Liver (tissue), 9 donors: ENCODE data around the gene CCDC91. TPM values are rescaled to one million over a fixed set of nuclear protein-coding genes. Genes with fewer than 3 reads are reported as not detected.

ENCODE experiments used
- DNase-seq: peaks from one replicate; pipeline ENCODE4 v3.0.0-alpha.2; 2017; ENCODE audit warnings: low spot score
- H3K27ac ChIP-seq, 2 donors: one replicate each; pipeline ENCODE4 v1.7.0; 2013; ENCODE audit warnings: inconsistent platforms in 2 of 2, low read length in 2 of 2, control low read depth in 1 of 2, low read depth in 1 of 2, mild to moderate bottlenecking in 1 of 2
- H3K27me3 ChIP-seq, 4 donors: one replicate each; pipeline versions ENCODE4 v1.6.1 to v1.7.0; 2013; ENCODE audit warnings: low read length in 3 of 4, inconsistent platforms in 1 of 4, mild to moderate bottlenecking in 1 of 4, moderate library complexity in 1 of 4; ENCODE audit not compliant: control insufficient read depth in 4 of 4, insufficient read depth in 4 of 4
- H3K36me3 ChIP-seq, 4 donors: one replicate each; pipeline versions ENCODE4 v1.6.1 to v1.7.0; 2013; ENCODE audit warnings: low read length in 3 of 4, mild to moderate bottlenecking in 3 of 4, low read depth in 1 of 4, moderate library complexity in 1 of 4; ENCODE audit not compliant: control insufficient read depth in 4 of 4, insufficient read depth in 3 of 4
- H3K4me1 ChIP-seq, 4 donors: one replicate each; pipeline versions ENCODE4 v1.6.1 to v1.7.0; 2013; ENCODE audit warnings: low read length in 3 of 4, mild to moderate bottlenecking in 3 of 4, moderate library complexity in 1 of 4; ENCODE audit not compliant: control insufficient read depth in 4 of 4, insufficient read depth in 4 of 4
- H3K4me3 ChIP-seq, 3 donors: one replicate each; pipeline versions ENCODE4 v1.6.1 to v1.7.0; 2013; ENCODE audit warnings: low read length in 3 of 3, control low read depth in 1 of 3, low read depth in 1 of 3, mild to moderate bottlenecking in 1 of 3
- H3K9ac ChIP-seq, 2 donors: one replicate each; pipeline ENCODE4 v1.7.0; 2013; ENCODE audit warnings: low read length in 2 of 2, mild to moderate bottlenecking in 2 of 2, moderate library complexity in 2 of 2, control low read depth in 1 of 2, low read depth in 1 of 2
- H3K9me3 ChIP-seq, 4 donors: one replicate each; pipeline versions ENCODE4 v1.6.1 to v1.7.0; 2013; ENCODE audit warnings: low read length in 3 of 4; ENCODE audit not compliant: control insufficient read depth in 4 of 4
- ATF3 ChIP-seq: IDR thresholded peaks from 2 replicates; pipeline ENCODE4 v1.6.1; 2016; ENCODE audit warnings: antibody characterized with exemption
- CTCF ChIP-seq: fragments of 150-350 bp; IDR thresholded peaks from 2 replicates; pipeline ENCODE4 v1.5.1; 2017; ENCODE audit warnings: improper control_type of control experiment, low read depth, low read length; ENCODE audit not compliant: missing input control
- EGR1 ChIP-seq, 2 donors: IDR thresholded peaks; 2 replicates each; pipeline ENCODE4 v1.6.1; 2016 to 2018; ENCODE audit warnings: antibody characterized with exemption in 2 of 2, low read depth in 2 of 2
- FOXA1 ChIP-seq: IDR thresholded peaks from 2 replicates; pipeline ENCODE4 v1.6.1; 2016; ENCODE audit warnings: antibody characterized with exemption
- FOXA2 ChIP-seq: IDR thresholded peaks from 2 replicates; pipeline ENCODE4 v1.6.1; 2016; ENCODE audit warnings: antibody characterized with exemption
- GABPA ChIP-seq, 2 donors: IDR thresholded peaks in 1 of 2; conservative IDR thresholded peaks in 1 of 2; 2 replicates each; pipeline ENCODE4 v1.6.1; 2016; ENCODE audit warnings: antibody characterized with exemption in 2 of 2, mild to moderate bottlenecking in 1 of 2, moderate library complexity in 1 of 2
- HNF4A ChIP-seq, 2 donors: conservative IDR thresholded peaks; 2 replicates each; pipeline ENCODE4 v1.6.1; 2016; ENCODE audit warnings: antibody characterized with exemption in 2 of 2, mild to moderate bottlenecking in 2 of 2
- HNF4G ChIP-seq: IDR thresholded peaks from 2 replicates; pipeline ENCODE4 v1.6.1; 2016; ENCODE audit warnings: antibody characterized with exemption
- JUND ChIP-seq, 2 donors: IDR thresholded peaks; 2 replicates each; pipeline ENCODE4 v1.6.1; 2016; ENCODE audit warnings: antibody characterized with exemption in 2 of 2
- NR2F2 ChIP-seq: IDR thresholded peaks from 2 replicates; pipeline ENCODE4 v1.6.1; 2016; ENCODE audit warnings: antibody characterized with exemption
- RAD21 ChIP-seq, 2 donors: IDR thresholded peaks; 2 replicates each; pipeline ENCODE4 v1.6.1; 2016; ENCODE audit warnings: antibody characterized with exemption in 2 of 2, mild to moderate bottlenecking in 2 of 2
- RXRA ChIP-seq, 2 donors: IDR thresholded peaks; 2 replicates each; pipeline ENCODE4 v1.6.1; 2017 to 2018; ENCODE audit warnings: antibody characterized with exemption in 2 of 2, mild to moderate bottlenecking in 1 of 2
- SP1 ChIP-seq: IDR thresholded peaks from 2 replicates; pipeline ENCODE4 v1.6.1; 2018; ENCODE audit warnings: antibody characterized with exemption, mild to moderate bottlenecking
- TAF1 ChIP-seq: conservative IDR thresholded peaks from 2 replicates; pipeline ENCODE4 v1.6.1; 2016; ENCODE audit warnings: antibody characterized with exemption, mild to moderate bottlenecking
- YY1 ChIP-seq: IDR thresholded peaks from 2 replicates; pipeline ENCODE4 v1.6.1; 2016; ENCODE audit warnings: antibody characterized with exemption, mild to moderate bottlenecking
- polyA plus RNA-seq, 2 donors: library from polyadenylated mRNA; stranded (reverse) in 1 of 2; unstranded in 1 of 2; fragments of 200-250 nt in 1 of 2; fragments of >200 nt in 1 of 2; fragmentation: Nextera tagmentation in 1 of 2; extraction: Ambion mirVana in 1 of 2; gene quantifications; one replicate each; pipeline versions ENCODE4 v1.2.1 to v1.2.3, GENCODE V29; 2013 to 2015
- total RNA-seq, 2 donors: library from RNA; depleted of rRNA; stranded (reverse); fragments of >200 nt; gene quantifications; one replicate each; pipeline ENCODE4 v1.2.3, GENCODE V29; 2014
- TF ChIP-seq, protein P1 (sequence below): IDR thresholded peaks from 2 replicates; pipeline ENCODE4 v1.6.1; 2016; ENCODE audit warnings: antibody characterized with exemption, mild to moderate bottlenecking
- TF ChIP-seq, protein P2 (sequence below): IDR thresholded peaks from 2 replicates; pipeline ENCODE4 v1.6.1; 2016; ENCODE audit warnings: antibody characterized with exemption
- TF ChIP-seq, protein P3 (sequence below): IDR thresholded peaks from 2 replicates; pipeline ENCODE4 v1.6.1; 2016; ENCODE audit warnings: antibody characterized with exemption
- donor health status: healthy.
- donor health status: healthy.
- donor health status: healthy.
- donor health status: healthy.
- donor health status: healthy.

The CCDC91 gene
- total and polyA plus RNA-seq, 4 donors: 8.4 to 29.0 (median 15.1) TPM

GRCh38 chr12:28286352-28286751 lies 96.1 kb downstream of the CCDC91 start:
- Histone ChIP-seq H3K27me3 (no peaks in the 10 kb centered on the region), H3K4me1 (no peaks in the 10 kb centered on the region), H3K27ac (no peak overlapping the region), H3K9ac (no peak overlapping the region), H3K36me3 (peaks cover 0 to 2% (median 0%) of the 10 kb centered on the region in 4 donors), H3K9me3 (peaks cover 0 to 15% (median 7%) of the 10 kb centered on the region in 4 donors), H3K4me3 (no peak overlapping the region)
- DNase-seq: no peak
- TF ChIP-seq HNF4G (no peak), CTCF (no peak), HNF4A (conservative IDR thresholded peaks at IDR 0.05) (no peak), ATF3 (no peak), FOXA1 (no peak), RAD21 (IDR thresholded peaks at IDR 0.05) (no peak), EGR1 (IDR thresholded peaks at IDR 0.05; ENCODE audit: low read depth in 2 of 2) (no peak), JUND (IDR thresholded peaks at IDR 0.05) (no peak), RXRA (IDR thresholded peaks at IDR 0.05) (no peak), FOXA2 (no peak), GABPA (IDR thresholded peaks at IDR 0.05 in 1 of 2, conservative IDR thresholded peaks at IDR 0.05 in 1 of 2) (no peak), YY1 (no peak), NR2F2 (no peak), SP1 (no peak), TAF1 (no peak)
- TF ChIP-seq, protein P1, sequence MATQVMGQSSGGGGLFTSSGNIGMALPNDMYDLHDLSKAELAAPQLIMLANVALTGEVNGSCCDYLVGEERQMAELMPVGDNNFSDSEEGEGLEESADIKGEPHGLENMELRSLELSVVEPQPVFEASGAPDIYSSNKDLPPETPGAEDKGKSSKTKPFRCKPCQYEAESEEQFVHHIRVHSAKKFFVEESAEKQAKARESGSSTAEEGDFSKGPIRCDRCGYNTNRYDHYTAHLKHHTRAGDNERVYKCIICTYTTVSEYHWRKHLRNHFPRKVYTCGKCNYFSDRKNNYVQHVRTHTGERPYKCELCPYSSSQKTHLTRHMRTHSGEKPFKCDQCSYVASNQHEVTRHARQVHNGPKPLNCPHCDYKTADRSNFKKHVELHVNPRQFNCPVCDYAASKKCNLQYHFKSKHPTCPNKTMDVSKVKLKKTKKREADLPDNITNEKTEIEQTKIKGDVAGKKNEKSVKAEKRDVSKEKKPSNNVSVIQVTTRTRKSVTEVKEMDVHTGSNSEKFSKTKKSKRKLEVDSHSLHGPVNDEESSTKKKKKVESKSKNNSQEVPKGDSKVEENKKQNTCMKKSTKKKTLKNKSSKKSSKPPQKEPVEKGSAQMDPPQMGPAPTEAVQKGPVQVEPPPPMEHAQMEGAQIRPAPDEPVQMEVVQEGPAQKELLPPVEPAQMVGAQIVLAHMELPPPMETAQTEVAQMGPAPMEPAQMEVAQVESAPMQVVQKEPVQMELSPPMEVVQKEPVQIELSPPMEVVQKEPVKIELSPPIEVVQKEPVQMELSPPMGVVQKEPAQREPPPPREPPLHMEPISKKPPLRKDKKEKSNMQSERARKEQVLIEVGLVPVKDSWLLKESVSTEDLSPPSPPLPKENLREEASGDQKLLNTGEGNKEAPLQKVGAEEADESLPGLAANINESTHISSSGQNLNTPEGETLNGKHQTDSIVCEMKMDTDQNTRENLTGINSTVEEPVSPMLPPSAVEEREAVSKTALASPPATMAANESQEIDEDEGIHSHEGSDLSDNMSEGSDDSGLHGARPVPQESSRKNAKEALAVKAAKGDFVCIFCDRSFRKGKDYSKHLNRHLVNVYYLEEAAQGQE: no peak
- TF ChIP-seq, protein P2, sequence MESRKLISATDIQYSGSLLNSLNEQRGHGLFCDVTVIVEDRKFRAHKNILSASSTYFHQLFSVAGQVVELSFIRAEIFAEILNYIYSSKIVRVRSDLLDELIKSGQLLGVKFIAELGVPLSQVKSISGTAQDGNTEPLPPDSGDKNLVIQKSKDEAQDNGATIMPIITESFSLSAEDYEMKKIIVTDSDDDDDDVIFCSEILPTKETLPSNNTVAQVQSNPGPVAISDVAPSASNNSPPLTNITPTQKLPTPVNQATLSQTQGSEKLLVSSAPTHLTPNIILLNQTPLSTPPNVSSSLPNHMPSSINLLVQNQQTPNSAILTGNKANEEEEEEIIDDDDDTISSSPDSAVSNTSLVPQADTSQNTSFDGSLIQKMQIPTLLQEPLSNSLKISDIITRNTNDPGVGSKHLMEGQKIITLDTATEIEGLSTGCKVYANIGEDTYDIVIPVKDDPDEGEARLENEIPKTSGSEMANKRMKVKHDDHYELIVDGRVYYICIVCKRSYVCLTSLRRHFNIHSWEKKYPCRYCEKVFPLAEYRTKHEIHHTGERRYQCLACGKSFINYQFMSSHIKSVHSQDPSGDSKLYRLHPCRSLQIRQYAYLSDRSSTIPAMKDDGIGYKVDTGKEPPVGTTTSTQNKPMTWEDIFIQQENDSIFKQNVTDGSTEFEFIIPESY: no peak
- TF ChIP-seq, protein P3, sequence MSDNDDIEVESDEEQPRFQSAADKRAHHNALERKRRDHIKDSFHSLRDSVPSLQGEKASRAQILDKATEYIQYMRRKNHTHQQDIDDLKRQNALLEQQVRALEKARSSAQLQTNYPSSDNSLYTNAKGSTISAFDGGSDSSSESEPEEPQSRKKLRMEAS: no peak
